Muscle of arm (tissue), 12 donors: ENCODE measurements around the gene CSNK1G2. TPM values are rescaled to one million over a fixed set of nuclear protein-coding genes. Genes with fewer than 3 reads are reported as not detected.

Source experiments
- DNase-seq: peaks from one replicate; pipeline ENCODE4 v3.0.0-alpha.2; 2013
- polyA plus RNA-seq, 12 donors: library from polyadenylated mRNA; unstranded; fragments of 120-200 nt; gene quantifications; one replicate each; pipeline ENCODE4 v1.2.1, GENCODE V29; 2013; ENCODE audit not compliant: insufficient read length in 12 of 12

Gene CSNK1G2
- polyA plus RNA-seq, 12 donors, result 25.3 to 114 (median 36.0) TPM; not detected in 1

DNA sequence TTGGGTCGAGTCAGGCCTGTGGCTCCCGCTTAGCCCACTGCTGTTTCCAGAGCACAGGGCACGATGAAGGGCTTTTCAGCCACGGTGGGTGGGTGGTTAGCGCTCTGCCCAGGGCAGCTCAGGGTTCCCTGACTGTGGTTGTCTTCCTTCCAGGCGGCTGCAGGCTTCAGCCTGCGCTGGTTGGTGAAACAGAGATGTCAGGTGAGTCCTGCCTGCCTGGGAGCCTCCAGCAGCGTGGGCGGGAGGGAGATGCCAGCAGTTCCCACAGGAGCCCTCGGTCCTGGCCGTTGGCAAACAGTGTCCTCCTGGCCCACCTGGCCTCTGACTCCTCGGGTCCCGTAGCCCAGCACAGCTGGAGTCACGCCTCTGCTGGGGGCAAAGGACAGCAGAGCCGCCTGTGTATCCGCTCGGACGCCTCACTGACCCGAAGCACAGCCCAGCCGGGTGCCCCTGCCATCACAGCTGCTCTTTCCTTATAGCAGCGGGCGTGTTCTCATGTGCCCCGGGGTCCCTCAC, 26.1 kb upstream of the CSNK1G2 start:
- no peak for DNase-seq

DNA sequence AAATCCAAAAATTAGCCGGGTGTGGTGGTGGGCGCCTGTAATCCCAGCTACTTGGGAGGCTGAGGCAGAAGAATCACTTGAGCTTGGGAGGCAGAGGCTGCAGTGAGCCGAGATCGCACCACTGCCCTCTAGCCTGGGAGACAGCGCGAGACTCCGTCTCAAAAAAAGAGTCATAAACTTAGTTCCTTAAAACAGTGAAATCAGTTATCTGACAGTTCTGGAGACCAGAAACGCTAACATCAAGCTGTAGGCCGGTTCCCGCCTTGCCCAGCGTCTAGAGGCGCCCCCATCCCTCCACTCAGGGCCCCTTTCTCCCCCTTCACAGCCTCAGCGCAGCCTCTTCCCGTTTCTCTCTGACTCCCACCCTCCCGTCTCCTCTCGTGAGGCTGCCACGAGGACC, 23.8 kb upstream of the CSNK1G2 start:
- DNase-seq, result no peak

DNA sequence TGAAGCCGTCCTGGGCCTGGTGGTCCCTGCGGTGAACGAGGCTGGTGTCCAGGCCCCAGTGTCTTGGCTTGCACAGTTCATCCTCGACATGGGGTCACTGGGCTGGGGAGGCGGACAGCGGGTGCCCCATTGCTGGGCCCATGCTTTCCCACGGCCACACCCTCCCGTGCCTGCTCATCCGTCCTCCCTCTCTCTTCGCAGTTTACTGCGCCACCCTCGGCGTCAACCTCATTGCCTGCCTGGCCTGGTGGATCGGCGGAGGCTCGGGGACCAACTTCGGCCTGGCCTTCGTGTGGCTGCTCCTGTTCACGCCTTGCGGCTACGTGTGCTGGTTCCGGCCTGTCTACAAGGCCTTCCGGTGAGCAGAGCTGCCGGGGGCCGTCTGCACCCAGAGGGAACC, 23.0 kb upstream of the CSNK1G2 start:
- no peak for DNase-seq

- no peak for DNase-seq
These were observed 22.0 kb upstream of the CSNK1G2 start for GRCh38 chr19:1918975-1919374.

GRCh38 chr19:1920644-1921043, 20.3 kb upstream of the CSNK1G2 start:
- DNase-seq, result no peak

GRCh38 chr19:1921326-1921725, 19.6 kb upstream of the CSNK1G2 start:
- no peak for DNase-seq

GRCh38 chr19:1921825-1922224, 19.1 kb upstream of the CSNK1G2 start:
- no peak for DNase-seq

DNA sequence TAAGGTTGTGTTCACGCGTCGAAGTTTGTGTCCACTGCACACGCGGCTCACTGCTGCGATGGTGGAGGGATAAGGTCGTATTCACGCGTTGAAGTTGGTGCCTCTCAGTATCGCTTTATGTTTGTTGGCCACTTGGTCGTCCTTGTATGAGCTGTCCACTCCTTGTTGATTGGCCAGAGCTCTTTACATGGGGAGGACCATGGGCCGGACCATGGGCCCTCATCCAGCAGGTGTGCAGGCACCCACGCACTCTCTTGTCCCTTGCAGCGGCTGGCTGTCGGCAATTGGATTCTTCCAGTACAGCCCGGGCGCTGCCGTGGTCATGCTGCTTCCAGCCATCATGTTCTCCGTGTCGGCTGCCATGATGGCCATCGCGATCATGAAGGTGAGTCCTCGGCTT, 18.2 kb upstream of the CSNK1G2 start:
- DNase-seq, result no peak

DNA sequence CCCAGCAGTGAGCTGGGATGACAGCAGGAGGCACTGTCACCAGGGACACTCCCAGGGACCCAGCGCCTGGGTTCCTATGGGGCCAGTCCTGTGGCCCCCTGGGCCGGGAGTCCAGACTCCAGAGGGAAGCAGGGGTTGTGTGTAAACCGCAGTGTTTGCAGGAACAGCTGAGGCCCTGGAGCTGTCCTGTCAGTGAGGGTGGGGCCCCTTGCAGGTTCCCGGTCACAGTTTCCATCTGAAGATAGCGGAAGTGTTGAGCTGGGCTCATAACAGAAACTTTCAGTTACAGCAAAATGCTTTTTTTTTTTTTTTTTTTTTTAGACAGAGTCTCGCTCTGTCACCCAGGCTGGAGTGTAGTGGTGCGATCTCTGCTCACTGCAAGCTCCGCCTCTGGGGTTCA, 17.7 kb upstream of the CSNK1G2 start:
- no peak for DNase-seq

GRCh38 chr19:1924320-1924961, 16.5 kb upstream of the CSNK1G2 start:
- DNase-seq, result no peak

- DNase-seq, result no peak
These were observed 15.4 kb upstream of the CSNK1G2 start for GRCh38 chr19:1925544-1925943.

DNA sequence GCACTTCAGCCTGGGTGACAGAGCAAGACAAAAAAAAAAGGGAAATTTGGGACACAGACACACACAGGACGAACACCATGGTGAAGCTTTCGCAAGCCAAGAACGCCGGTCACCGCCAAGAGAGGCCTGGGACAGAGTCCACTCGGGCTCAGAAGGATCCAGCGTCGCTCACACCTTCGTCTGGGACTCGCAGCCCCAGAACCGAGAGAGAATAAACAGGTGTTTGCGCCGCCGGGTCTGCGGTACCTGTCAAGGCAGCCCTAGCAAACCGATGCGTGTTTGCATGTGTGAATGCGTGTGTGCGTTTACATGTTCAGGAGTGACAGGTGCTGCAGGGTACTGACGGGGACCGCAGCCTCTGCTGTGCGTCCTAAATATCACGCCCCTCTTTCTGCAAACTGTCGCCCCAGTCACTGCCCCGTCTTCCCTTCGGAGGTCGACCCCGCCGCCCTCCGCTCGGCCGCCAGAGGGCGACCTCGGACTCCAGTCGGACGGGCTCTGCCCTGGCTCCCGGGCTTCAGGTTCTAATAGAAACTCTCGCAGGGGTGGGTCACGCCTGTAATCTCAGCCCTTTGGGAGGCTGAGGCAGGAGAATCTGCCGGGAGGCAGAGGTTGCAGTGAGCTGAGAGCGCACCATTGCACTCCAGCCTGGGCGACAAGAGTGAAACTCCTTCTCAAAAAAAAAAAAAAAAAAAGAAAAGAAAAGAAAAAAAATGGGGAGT, 11.8 kb upstream of the CSNK1G2 start:
- peak; percentile 72 for DNase-seq

DNA sequence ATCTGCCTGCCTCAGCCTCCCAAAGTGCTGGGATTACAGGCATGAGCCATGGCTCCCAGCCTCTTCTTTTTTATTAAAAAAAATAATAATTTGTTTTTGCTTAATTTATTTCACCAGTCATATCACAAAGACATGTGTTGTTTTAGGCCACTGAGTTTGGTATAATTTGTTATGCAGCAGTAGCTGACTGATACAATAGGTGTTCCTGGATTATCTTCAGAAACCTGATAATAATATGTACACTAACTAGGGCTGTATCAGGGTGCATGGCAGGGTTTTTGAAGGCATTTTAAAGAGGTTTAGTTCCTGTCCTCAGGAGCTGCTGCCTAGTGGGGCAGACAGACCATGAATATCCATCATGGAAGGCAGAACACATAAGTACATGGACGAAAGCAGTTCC, 9.5 kb upstream of the CSNK1G2 start:
- no peak for DNase-seq

DNA sequence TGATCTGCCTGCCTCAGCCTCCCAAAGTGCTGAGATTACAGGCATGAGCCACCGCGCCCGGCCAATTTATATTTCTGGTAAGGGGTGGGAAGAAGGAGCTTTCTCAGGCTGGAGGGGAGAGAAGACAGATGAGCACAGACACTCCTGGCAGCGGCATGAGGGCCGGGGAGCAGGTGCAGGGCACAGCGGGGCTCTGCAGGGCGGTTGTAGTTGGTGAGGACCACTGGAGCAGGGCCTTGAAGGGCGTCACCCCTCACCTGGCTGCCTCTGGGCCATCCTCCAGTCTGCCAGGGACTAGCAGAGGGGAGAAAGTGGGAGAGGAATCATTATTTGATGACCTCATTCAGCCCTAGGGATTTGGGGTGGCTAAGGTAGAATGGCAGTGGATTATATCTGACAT, 8.6 kb upstream of the CSNK1G2 start:
- no peak for DNase-seq

DNA sequence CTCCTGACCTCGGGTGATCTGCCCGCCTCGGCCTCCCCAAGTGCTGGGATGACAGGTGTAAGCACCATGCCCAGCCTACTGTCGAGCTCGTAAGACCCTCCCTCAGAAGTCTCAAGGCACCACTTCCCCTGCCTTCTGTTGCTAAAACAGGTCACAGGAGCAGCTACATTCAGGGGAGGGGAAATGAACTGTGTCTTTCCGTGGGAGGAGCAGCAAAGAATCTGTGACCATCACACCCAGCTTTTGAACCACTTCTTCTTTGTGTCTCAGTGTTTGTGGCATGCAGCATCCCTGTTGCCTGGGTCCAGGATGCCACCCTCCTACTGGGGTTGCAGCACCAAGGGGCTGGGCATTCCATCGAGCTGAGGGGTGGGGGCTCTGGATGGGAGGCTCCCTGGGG, 7.7 kb upstream of the CSNK1G2 start:
- no peak for DNase-seq

GRCh38 chr19:1933942-1934341, 7.0 kb upstream of the CSNK1G2 start:
- DNase-seq, result no peak

GRCh38 chr19:1935484-1936208, 5.3 kb upstream of the CSNK1G2 start:
- no peak for DNase-seq

GRCh38 chr19:1936430-1936829, 4.5 kb upstream of the CSNK1G2 start:
- no peak for DNase-seq

GRCh38 chr19:1936916-1937610, 3.9 kb upstream of the CSNK1G2 start:
- DNase-seq, result no peak

DNA sequence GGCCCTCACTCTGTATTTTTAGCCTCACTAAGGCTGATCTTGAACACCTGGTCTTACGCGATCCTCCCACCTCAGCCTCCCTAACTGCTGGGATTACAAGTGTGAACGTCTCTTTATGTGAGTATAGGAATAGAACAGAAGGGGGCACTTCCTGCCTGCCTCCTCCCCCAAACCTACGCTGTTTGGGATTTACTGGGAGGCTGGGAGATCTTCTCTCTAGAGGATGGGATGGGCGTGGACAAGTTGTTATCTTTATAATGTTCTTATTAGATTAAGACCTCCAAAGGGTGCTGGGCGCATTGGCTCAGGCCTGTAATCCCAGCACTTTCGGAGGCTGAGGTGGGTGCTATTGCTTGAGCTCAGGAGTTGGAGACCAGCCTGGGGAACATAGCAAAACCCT, 2.9 kb upstream of the CSNK1G2 start:
- DNase-seq, result no peak

DNA sequence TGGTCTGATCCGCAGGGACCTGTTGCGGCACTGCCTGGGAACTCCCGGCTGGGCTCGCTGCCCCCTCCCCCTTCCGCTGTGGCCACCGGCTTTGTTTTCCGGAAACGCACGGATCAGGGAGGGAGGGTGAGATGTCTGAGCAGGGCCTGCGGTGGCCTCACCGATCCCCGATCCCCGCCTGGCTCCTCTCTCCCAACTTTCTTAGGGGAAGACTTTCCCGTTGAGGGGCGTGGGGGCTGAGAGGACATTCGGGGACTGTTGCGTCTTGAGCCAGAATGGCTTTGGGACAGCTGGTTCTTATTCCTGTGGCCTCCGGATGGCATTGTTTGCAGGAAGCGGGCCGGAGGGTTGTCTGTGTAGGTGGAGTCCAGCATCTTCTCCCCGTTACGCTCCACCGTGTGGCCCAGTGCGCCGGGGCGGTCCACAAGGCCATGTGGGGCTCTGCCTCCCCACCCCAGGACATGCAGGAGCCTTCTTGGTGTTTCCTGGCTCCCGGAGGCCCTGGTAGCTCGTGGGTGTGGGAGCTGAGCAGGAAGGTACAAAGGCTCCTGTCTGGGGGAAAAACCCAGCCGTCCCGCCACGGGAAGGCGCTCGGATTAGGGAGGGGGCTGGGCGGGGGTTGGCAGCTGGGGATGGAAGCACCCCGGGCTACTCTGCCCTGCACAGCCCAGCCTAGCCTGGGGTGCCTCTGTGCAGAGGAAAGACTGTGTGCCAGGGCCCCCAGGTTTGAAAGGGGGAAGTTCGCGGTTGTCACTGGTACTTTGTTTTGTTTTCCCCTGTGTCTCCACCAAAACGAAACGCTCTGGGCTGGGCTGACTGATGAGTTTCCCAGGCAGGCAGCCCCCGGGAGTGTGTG, 1.3 kb downstream of the CSNK1G2 start:
- peak; percentile 59 for DNase-seq
